Renal cortex interstitium (tissue), 11 donors: ENCODE results near the gene MSANTD1. TPM values are rescaled to one million over a fixed set of nuclear protein-coding genes. Genes with fewer than 3 reads are reported as not detected.
"Not testable (repeated sequence)": the region's sequence is repeated elsewhere in the genome, so short reads cannot be mapped to it uniquely, and the experiment has no call there.

Source experiments
- DNase-seq, 11 donors: peaks; one replicate each; pipeline ENCODE4 v3.0.0-alpha.2; 2013; ENCODE audit warnings: low read depth in 9 of 11, low spot score in 4 of 11; ENCODE audit errors: extremely low read depth in 1 of 11
- polyA plus RNA-seq, 3 donors: library from polyadenylated mRNA; unstranded; fragments of 120-200 nt; gene quantifications; one replicate each; pipeline ENCODE4 v1.2.1, GENCODE V29; 2013; ENCODE audit not compliant: insufficient read length in 3 of 3

MSANTD1 gene
- polyA plus RNA-seq, 3 donors: 0.55 to 1.1 (median 0.64) TPM

GRCh38 chr4:3295837-3296624 lies 47.1 kb downstream of the MSANTD1 start:
- DNase-seq: no peak

- DNase-seq: no peak
Observed at GRCh38 chr4:3296651-3297050, 47.7 kb downstream of the MSANTD1 start.

- no peak for DNase-seq
Observed at GRCh38 chr4:3297066-3297859, 48.3 kb downstream of the MSANTD1 start.

- no peak for DNase-seq
Observed at GRCh38 chr4:3299122-3299975, 50.4 kb downstream of the MSANTD1 start.

GRCh38 chr4:3299976-3300671 lies 51.2 kb downstream of the MSANTD1 start:
- DNase-seq: no peak

- not testable (repeated sequence) for DNase-seq
Observed at GRCh38 chr4:3300882-3301281, 51.9 kb downstream of the MSANTD1 start.

GRCh38 chr4:3301450-3302172 lies 52.7 kb downstream of the MSANTD1 start:
- no peak for DNase-seq

GRCh38 chr4:3302173-3302785 lies 53.3 kb downstream of the MSANTD1 start:
- DNase-seq: no peak

GRCh38 chr4:3302786-3303564 lies 54.0 kb downstream of the MSANTD1 start:
- no peak for DNase-seq

GRCh38 chr4:3303565-3303824 lies 54.5 kb downstream of the MSANTD1 start:
- no peak for DNase-seq

GRCh38 chr4:3303923-3304710 lies 55.2 kb downstream of the MSANTD1 start:
- DNase-seq: no peak

- DNase-seq: peak in 3 of 11 donors; percentile 48 to 69 (median 50)
Observed at GRCh38 chr4:3304831-3305609, 56.1 kb downstream of the MSANTD1 start.

GRCh38 chr4:3305610-3306371 lies 56.8 kb downstream of the MSANTD1 start:
- DNase-seq: no peak
